GM11168 (cell line): ENCODE data around the gene RBM20.
"Not testable (repeated sequence)": the region's sequence is repeated elsewhere in the genome, so short reads cannot be mapped to it uniquely, and the experiment has no call there.

Experiments used
- in situ Hi-C: fragments of 300-500 bp; cut with MboI; formaldehyde crosslinking; loops from one replicate; pipeline ENCODE4 v1.12.0; 2022; ENCODE audit warnings: low sequenced_read_pairs; ENCODE audit not compliant: unreplicated experiment

The RBM20 gene

GRCh38 chr10:110860576-110861241, 216.6 kb downstream of the RBM20 start:
- in situ Hi-C loops, result no loop called here

- in situ Hi-C loops, result no loop called here
These were observed 217.3 kb downstream of the RBM20 start for GRCh38 chr10:110861476-110861875.

GRCh38 chr10:110861930-110862649, 218.0 kb downstream of the RBM20 start:
- in situ Hi-C loops, result no loop called here

GRCh38 chr10:110862961-110863360, 218.8 kb downstream of the RBM20 start:
- in situ Hi-C loops, result no loop called here

GRCh38 chr10:110863361-110863760, 219.2 kb downstream of the RBM20 start:
- in situ Hi-C loops, result no loop called here

GRCh38 chr10:110863956-110864355, 219.8 kb downstream of the RBM20 start:
- in situ Hi-C loops, result no loop called here

GRCh38 chr10:110864662-110865140, 220.6 kb downstream of the RBM20 start:
- in situ Hi-C loops, result no loop called here

- in situ Hi-C loops, result no loop called here
These were observed 221.2 kb downstream of the RBM20 start for GRCh38 chr10:110865186-110865808.

GRCh38 chr10:110865809-110866482, 221.8 kb downstream of the RBM20 start:
- in situ Hi-C loops, result no loop called here

- in situ Hi-C loops, result not testable (repeated sequence)
These were observed 223.1 kb downstream of the RBM20 start for GRCh38 chr10:110867011-110867806.

- in situ Hi-C loops, result no loop called here
These were observed 223.8 kb downstream of the RBM20 start for GRCh38 chr10:110867807-110868465.

GRCh38 chr10:110868981-110869380, 224.8 kb downstream of the RBM20 start:
- in situ Hi-C loops, result no loop called here

- in situ Hi-C loops, result loop anchor here (5.0 kb wide), 1 partner anchor 64 kb away; no protein-coding TSS in a partner anchor
These were observed 226.7 kb downstream of the RBM20 start for GRCh38 chr10:110870823-110871297.

- in situ Hi-C loops, result loop anchor here (5.0 kb wide), 1 partner anchor 64 kb away; no protein-coding TSS in a partner anchor
These were observed 227.4 kb downstream of the RBM20 start, which contains the start of gene PDCD4 for GRCh38 chr10:110871298-110872084. TSS of gene PDCD4 (plus strand) at chr10:110871928. CDS start at chr10:110876028, 4,100 bp downstream.

- in situ Hi-C loops, result loop anchor here (5.0 kb wide), 1 partner anchor 65 kb away; no protein-coding TSS in a partner anchor
These were observed 228.2 kb downstream of the RBM20 start for GRCh38 chr10:110872145-110872983.

GRCh38 chr10:110872984-110873923, 229.1 kb downstream of the RBM20 start:
- in situ Hi-C loops, result loop anchor here (5.0 kb wide), 1 partner anchor 66 kb away; no protein-coding TSS in a partner anchor
